Activated CD8-positive, alpha-beta memory T cell treated with anti-CD3 and anti-CD28 coated beads, Interleukin-2, amount 10 ng/mL, durations not matched to agents 7 days and 5 days (primary cell): ENCODE data around the gene STRAP. TPM values are rescaled to one million over a fixed set of nuclear protein-coding genes. Genes with fewer than 3 reads are reported as not detected.

Experiments
- ATAC-seq: fragments of 150-1000 bp; cut with Tn5 transposase; one replicate; pipeline ENCODE4 v1.10.0; 2021; ENCODE audit warnings: moderate library complexity
- CTCF ChIA-PET: fragments of 350-600 bp; sonication (Branson Sonifier 250); formaldehyde crosslinking; loops from one replicate; lab custom pipeline; 2021; ENCODE audit warnings: antibody characterized with exemption; lab: Charles Lee
- DNase-seq: peaks from one replicate; pipeline ENCODE4 v3.0.0-alpha.2; 2020
- H3K27ac Mint-ChIP-seq: one replicate; pipeline ENCODE4 v1.8.0; 2021; ENCODE audit warnings: mild to moderate bottlenecking, mixed read lengths
- H3K27me3 Mint-ChIP-seq: one replicate; pipeline ENCODE4 v1.8.0; 2021; ENCODE audit warnings: mixed read lengths
- H3K36me3 Mint-ChIP-seq: one replicate; pipeline ENCODE4 v1.8.0; 2021; ENCODE audit warnings: mild to moderate bottlenecking, mixed read lengths
- H3K4me1 Mint-ChIP-seq: one replicate; pipeline ENCODE4 v1.8.0; 2021; ENCODE audit warnings: mixed read lengths
- H3K4me3 Mint-ChIP-seq: one replicate; pipeline ENCODE4 v1.8.0; 2021; ENCODE audit warnings: mild to moderate bottlenecking, moderate library complexity, mixed read lengths
- H3K9me3 Mint-ChIP-seq: one replicate; pipeline ENCODE4 v1.8.0; 2022; ENCODE audit warnings: low read depth, mixed read lengths
- total RNA-seq, 2 experiments: library from RNA; stranded (reverse); gene quantifications; one replicate each; pipeline ENCODE4 v1.2.3, GENCODE V29; 2021

Gene STRAP, protein sequence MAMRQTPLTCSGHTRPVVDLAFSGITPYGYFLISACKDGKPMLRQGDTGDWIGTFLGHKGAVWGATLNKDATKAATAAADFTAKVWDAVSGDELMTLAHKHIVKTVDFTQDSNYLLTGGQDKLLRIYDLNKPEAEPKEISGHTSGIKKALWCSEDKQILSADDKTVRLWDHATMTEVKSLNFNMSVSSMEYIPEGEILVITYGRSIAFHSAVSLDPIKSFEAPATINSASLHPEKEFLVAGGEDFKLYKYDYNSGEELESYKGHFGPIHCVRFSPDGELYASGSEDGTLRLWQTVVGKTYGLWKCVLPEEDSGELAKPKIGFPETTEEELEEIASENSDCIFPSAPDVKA
- 10 to 100 TPM; 70.2 to 96.3 TPM for total RNA-seq

DNA sequence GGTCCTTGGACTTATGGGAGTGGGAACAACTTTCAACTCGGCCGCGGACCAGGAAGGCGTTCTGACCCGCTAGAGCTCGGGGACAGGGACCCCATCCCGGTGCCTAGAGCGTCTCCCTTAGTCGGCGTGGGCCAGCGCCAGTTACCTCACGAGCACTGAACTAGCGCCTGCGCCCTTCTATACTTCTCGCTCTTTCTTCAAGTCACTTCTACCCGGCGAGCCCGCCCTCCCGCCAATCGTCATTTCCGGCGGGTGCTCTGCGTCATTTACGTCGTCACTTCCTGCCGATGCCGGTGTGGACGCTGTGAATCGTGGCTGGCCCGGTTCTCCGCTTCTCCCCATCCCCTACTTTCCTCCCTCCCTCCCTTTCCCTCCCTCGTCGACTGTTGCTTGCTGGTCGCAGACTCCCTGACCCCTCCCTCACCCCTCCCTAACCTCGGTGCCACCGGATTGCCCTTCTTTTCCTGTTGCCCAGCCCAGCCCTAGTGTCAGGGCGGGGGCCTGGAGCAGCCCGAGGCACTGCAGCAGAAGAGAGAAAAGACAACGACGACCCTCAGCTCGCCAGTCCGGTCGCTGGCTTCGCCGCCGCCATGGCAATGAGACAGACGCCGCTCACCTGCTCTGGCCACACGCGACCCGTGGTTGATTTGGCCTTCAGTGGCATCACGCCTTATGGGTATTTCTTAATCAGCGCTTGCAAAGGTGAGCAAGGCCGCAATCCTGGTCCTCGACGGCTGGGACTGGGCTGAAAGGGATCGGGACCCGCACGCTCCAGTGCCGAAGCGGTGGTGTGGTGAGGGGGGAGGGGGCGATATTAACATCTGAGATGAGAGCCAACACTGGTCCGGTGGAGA lies at the start of gene STRAP:
STRAP (plus strand) TSS at position 270 of the 854 bp plus-strand sequence; CDS start at position 591, 321 bp downstream.
- CTCF ChIA-PET, result interaction anchor here (0.6 to 3.1 kb wide), 5 partner anchors 16 to 312 kb away, joined by 3 to 16 read pairs (median 3); partner anchors contain the start of gene DERA

DNA sequence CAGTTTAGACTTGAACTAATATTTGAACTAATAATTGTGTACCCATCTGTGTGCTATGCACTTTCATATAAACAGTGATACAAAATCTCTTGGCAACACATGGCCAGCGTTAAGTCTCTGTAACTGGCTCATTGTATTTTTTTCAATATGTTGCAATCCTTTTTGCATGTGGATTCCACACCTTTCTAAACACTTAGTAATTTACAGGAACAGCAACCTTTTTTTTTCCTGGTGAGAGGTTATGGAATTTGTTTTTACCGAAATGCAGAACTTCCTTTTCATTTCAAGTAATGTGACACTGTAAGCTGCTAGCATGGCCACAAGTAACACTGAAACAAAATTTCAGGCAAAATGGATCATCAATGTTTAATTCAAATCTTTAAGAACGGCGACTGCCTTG lies 47.6 kb upstream of the STRAP start:
- Mint-ChIP-seq H3K9me3 (no peaks in the 10 kb centered on the region), H3K27me3 (peaks cover 17% of the 10 kb centered on the region), H3K27ac (no peak overlapping the region), H3K4me1 (no peaks in the 10 kb centered on the region), H3K4me3 (no peak overlapping the region), H3K36me3 (no peaks in the 10 kb centered on the region)
- ATAC-seq (no peak), DNase-seq (no peak)
- CTCF ChIA-PET, result no interaction called here

More for the DNA sequence above, at the start of gene STRAP:
- DNase-seq, result peak; percentile 97
- H3K36me3 Mint-ChIP-seq, result peaks cover 28% of the 10 kb centered on the region
- peak within 1 kb of the TSS; percentile 98 for H3K4me3 Mint-ChIP-seq
- H3K27me3 Mint-ChIP-seq, result no peaks in the 10 kb centered on the region
- H3K27ac Mint-ChIP-seq, result peak within 1 kb of the TSS; percentile 99
- no peaks in the 10 kb centered on the region for H3K9me3 Mint-ChIP-seq
- H3K4me1 Mint-ChIP-seq, result peaks cover 48% of the 10 kb centered on the region
- peak; percentile 95 for ATAC-seq

DNA sequence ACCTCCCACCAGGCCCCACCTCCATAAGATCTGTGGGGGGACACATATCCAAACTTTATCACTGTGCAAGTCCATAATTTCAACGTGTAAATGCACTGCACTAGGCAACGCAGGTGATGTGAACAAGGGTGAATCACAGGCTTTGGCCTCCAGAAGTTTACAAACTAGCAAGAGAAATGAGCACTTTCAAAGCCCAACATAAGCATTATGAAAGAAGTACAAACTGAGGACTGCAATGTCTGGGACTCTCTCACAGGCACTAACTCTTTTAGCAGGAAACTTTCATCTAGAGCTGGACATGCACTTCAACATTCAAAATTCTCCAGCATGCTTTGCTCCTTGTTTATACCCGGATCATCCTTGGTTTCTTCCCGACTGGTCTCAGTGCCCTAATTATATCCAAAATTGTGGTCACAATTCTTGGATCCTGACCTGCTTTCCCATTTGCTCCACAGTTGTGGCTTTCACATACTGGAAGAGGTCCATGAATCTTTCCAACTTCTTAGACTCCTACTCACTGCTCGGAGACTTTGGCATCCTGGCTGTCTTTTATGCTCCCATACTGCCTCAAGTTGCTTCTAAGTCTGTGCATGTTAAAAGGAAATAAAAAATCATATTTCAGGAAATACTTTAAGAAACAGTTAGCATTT lies 44.9 kb upstream of the STRAP start:
- Mint-ChIP-seq H3K27me3 (peaks cover 15% of the 10 kb centered on the region), H3K4me1 (no peaks in the 10 kb centered on the region), H3K36me3 (no peaks in the 10 kb centered on the region), H3K4me3 (no peak overlapping the region), H3K9me3 (no peaks in the 10 kb centered on the region), H3K27ac (no peak overlapping the region)
- DNase-seq (no peak), ATAC-seq (no peak)
- CTCF ChIA-PET, result no interaction called here

DNA sequence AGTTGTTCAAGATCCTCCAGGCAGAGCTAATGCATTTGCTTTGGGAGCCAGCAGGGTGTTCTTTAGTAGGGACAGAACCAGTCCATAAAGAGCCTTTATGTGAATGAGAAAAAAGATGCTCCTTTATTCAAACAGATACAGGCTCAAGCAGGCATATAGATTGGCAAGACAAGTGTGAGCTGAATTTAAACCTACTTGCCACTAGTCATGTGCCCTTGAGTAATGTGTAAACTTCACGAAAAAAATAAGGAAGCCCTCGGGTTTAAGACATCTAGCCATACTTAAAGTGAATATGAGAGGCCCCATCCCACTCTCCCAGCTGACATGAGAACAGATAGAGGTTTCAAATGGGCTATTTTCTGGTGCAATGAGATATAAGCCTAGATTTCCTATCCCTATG lies 43.1 kb upstream of the STRAP start:
- H3K9me3 Mint-ChIP-seq, result no peaks in the 10 kb centered on the region
- no peaks in the 10 kb centered on the region for H3K4me1 Mint-ChIP-seq
- peaks cover 15% of the 10 kb centered on the region for H3K27me3 Mint-ChIP-seq
- no peak overlapping the region for H3K4me3 Mint-ChIP-seq
- DNase-seq, result no peak
- ATAC-seq, result no peak
- H3K36me3 Mint-ChIP-seq, result no peaks in the 10 kb centered on the region
- CTCF ChIA-PET, result interaction anchor here (1.2 kb wide), 1 partner anchor 99 kb away, joined by 3 read pairs; no protein-coding TSS in a partner anchor
- H3K27ac Mint-ChIP-seq, result no peak overlapping the region

DNA sequence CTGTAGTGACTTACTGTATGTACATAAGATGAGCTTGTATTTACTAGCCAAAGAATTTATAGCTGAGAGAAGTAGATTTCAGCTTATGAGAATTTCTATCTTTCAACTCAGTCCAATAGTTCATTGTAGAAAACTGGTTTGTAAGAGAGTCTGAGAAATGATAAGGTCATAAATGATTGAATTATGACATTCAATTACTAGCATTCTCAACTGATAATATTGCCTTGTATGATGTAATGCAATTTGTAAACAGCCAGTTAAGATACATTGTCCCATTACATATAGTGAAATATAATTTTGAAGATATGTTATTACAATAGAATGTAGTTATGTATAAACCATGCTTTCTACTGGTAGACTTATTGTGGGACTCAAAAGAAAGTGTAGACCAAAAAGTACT lies 42.5 kb upstream of the STRAP start:
- Mint-ChIP-seq H3K27ac (no peak overlapping the region), H3K36me3 (no peaks in the 10 kb centered on the region), H3K27me3 (peaks cover 15% of the 10 kb centered on the region), H3K9me3 (no peaks in the 10 kb centered on the region), H3K4me3 (no peak overlapping the region), H3K4me1 (no peaks in the 10 kb centered on the region)
- DNase-seq, result no peak
- CTCF ChIA-PET, result interaction anchor here (1.2 kb wide), 1 partner anchor 98 kb away, joined by 3 read pairs; no protein-coding TSS in a partner anchor
- no peak for ATAC-seq

DNA sequence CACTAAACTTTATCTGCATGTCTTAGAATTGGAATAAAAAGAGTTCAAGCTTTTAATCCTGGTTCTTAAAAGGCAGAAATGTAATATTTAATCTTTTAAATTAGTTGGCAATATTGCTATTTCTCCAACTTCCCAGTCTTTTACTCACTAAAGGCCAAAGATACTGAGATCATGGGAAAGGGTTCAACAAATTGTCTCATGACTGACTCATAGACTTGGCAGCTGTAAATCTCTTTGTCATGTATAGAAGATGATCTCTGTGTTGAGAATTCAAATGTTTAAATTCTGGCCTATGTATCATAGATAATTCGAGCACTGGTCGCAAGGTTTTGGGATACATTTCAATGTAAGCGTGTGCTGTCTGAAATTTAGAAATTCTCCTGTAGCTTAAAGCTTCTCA lies 40.1 kb upstream of the STRAP start:
- Mint-ChIP-seq H3K36me3 (no peaks in the 10 kb centered on the region), H3K27me3 (peaks cover 18% of the 10 kb centered on the region), H3K4me3 (no peak overlapping the region), H3K27ac (no peak overlapping the region), H3K4me1 (no peaks in the 10 kb centered on the region), H3K9me3 (no peaks in the 10 kb centered on the region)
- ATAC-seq (no peak), DNase-seq (no peak)
- CTCF ChIA-PET, result interaction anchor here (0.8 kb wide), 1 partner anchor 15 kb away, joined by 5 read pairs; no protein-coding TSS in a partner anchor

DNA sequence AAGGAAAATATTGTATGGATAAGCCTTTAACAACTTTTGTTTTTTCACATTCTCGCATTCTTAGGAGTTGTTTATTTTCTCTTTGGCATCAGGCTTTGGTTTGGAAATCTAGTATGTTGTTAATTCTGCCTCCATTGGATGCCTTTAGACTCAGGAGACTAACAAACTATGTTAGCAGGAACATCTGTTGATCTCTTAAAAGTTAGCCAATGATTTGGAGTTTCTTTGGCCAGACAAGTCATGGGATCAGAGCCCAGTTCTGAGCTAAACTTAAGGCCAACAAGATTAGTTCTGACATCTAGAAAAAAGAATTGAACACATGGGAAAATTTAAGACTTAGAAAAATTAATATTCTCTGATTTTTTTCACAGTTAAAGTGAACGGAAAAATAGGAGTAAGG lies 35.3 kb upstream of the STRAP start:
- peaks cover 9% of the 10 kb centered on the region for H3K27me3 Mint-ChIP-seq
- CTCF ChIA-PET, result no interaction called here
- no peaks in the 10 kb centered on the region for H3K36me3 Mint-ChIP-seq
- ATAC-seq (no peak), DNase-seq (no peak)
- no peaks in the 10 kb centered on the region for H3K9me3 Mint-ChIP-seq
- H3K27ac Mint-ChIP-seq, result no peak overlapping the region
- H3K4me1 Mint-ChIP-seq, result no peaks in the 10 kb centered on the region
- H3K4me3 Mint-ChIP-seq, result no peak overlapping the region

DNA sequence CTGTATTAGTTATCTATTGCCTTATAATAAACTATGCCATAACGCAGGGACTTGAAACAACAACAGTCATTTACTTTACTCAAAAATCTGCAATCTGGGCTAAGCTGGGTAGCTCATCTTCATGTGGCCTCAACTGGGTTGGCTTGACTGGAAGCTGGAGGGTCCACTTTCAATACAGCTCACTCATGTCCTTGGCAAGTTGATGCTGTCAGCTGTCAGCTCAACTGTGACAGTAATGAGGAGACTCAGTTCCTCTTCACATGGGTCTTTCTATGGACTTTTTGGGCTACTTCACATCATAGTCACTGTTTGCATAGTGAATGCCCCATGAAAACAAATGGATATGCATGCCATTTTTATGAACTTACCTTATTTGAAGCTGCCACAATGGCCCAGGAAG lies 33.6 kb upstream of the STRAP start:
- H3K9me3 Mint-ChIP-seq, result no peaks in the 10 kb centered on the region
- H3K4me3 Mint-ChIP-seq, result no peak overlapping the region
- H3K36me3 Mint-ChIP-seq, result no peaks in the 10 kb centered on the region
- ATAC-seq (no peak), DNase-seq (no peak)
- peaks cover 9% of the 10 kb centered on the region for H3K27me3 Mint-ChIP-seq
- CTCF ChIA-PET, result interaction anchor here (1.4 to 1.8 kb wide), 2 partner anchors 258 to 264 kb away, joined by 4 read pairs; no protein-coding TSS in a partner anchor
- H3K4me1 Mint-ChIP-seq, result no peaks in the 10 kb centered on the region
- no peak overlapping the region for H3K27ac Mint-ChIP-seq

DNA sequence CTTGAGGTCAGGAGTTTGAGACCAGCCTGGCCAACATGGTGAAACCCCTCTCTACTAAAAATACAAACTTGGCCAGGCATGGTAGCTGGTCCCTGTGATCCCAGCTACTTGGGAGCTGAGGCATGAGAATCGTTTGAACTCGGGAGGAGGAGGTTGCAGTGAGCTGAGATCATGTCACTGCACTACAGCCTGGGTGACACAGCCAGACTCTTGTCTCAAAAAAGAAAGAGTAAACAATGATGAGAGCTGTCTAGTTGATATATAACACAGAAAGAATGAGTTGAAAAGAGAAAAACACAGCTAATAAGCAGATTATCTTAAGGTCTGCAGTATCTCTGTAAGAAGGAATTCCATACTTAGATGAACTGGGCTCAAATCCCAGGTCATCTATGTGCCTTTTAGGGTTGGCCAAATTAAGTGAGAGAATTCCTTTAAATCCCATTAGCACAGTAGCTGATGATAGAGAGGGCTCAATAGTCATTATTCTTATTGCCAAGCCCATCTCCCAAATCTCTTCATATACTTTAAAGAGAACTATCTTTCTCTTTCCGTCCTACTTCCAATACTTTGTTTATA lies 31.1 kb upstream of the STRAP start:
- DNase-seq (no peak), ATAC-seq (no peak)
- Mint-ChIP-seq H3K4me1 (no peaks in the 10 kb centered on the region), H3K9me3 (no peaks in the 10 kb centered on the region), H3K4me3 (no peak overlapping the region), H3K36me3 (no peaks in the 10 kb centered on the region), H3K27me3 (peaks cover 12% of the 10 kb centered on the region), H3K27ac (no peak overlapping the region)
- CTCF ChIA-PET, result no interaction called here

DNA sequence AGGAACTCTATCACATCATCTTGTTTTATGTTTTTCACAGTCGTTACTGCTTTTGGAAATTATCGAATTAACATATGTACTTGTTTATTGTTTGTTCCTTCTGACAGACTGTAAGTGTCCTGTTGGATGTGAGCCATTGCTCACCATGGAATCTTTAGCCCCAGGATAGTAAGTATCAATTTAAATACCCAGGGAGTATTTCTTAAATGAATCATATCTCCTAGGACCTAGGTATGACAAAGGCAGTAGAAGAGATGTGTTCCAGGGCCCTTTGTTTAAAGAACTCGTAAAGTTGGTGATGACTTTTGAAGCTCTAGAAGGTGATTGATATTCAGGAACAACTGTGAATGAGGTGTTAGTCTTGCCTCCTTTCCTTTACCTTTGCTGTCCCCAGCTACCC lies 30.3 kb upstream of the STRAP start:
- CTCF ChIA-PET, result no interaction called here
- Mint-ChIP-seq H3K9me3 (no peaks in the 10 kb centered on the region), H3K36me3 (no peaks in the 10 kb centered on the region), H3K4me3 (no peak overlapping the region), H3K4me1 (no peaks in the 10 kb centered on the region), H3K27me3 (peaks cover 12% of the 10 kb centered on the region), H3K27ac (no peak overlapping the region)
- ATAC-seq (no peak), DNase-seq (no peak)

DNA sequence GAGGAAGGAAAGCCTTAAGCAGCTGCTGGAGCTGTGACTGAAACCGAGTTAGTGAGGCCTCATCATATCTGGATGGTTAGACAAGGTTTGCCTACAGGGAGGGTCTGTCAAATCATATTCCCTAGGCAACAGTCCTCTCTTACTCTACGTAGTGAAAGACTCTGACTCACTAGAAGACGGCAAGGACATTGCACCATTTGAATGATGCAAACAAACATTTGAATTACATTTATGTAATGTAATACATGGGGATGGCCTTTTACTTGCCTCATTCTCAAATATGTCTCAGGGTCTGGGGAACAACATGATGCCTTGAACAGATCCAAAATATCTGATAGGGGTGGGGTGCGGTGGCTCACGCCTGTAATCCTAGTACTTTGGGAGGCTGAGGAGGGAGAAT lies 29.8 kb upstream of the STRAP start:
- Mint-ChIP-seq H3K36me3 (no peaks in the 10 kb centered on the region), H3K27me3 (peaks cover 12% of the 10 kb centered on the region), H3K9me3 (no peaks in the 10 kb centered on the region), H3K4me1 (no peaks in the 10 kb centered on the region), H3K4me3 (no peak overlapping the region), H3K27ac (no peak overlapping the region)
- ATAC-seq (no peak), DNase-seq (no peak)
- CTCF ChIA-PET, result interaction anchor here (6.9 kb wide), 1 partner anchor 265 kb away, joined by 92 read pairs; no protein-coding TSS in a partner anchor

DNA sequence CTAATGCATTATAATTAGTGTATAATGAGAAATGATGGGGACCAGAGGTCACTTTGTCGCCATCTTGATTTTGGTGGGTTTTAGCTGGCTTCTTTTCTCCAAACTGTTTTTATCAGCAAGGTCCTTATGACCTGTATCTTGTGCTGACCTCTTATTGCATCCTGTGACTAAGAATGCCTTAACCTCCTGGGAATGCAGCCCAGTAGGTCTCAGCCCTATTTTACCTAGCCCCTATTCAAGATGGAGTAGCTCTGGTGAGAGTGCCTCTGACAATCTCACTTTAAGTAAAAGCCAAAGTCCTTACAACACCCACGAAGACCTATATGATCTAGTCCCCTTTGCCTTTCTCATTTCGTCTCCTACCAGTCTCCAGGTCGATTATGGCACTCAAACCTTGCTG lies 28.3 kb upstream of the STRAP start:
- no peak for ATAC-seq
- H3K27me3 Mint-ChIP-seq, result peaks cover 19% of the 10 kb centered on the region
- CTCF ChIA-PET, result interaction anchor here (6.9 kb wide), 1 partner anchor 266 kb away, joined by 92 read pairs; no protein-coding TSS in a partner anchor
- DNase-seq, result no peak
- H3K27ac Mint-ChIP-seq, result no peak overlapping the region
- H3K36me3 Mint-ChIP-seq, result no peaks in the 10 kb centered on the region
- H3K4me3 Mint-ChIP-seq, result no peak overlapping the region
- H3K4me1 Mint-ChIP-seq, result no peaks in the 10 kb centered on the region
- H3K9me3 Mint-ChIP-seq, result no peaks in the 10 kb centered on the region

DNA sequence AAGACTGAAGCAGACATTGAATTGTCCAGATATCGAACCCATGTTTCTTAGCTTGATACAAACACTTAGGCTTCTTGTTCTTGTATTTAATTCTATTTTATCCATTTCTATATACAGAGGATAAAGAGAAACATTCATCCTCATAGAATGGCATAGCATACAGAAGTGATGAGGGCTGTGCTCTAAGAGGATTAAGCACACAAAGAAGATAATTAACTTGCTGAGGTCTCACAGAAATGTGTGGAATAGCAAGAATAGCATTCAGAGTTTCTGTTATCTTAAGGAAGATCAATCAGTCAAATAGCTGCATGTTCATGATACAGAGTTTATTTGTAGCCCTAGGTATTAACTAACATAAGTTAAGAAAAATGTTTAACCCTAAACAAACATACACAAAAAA lies 27.3 kb upstream of the STRAP start:
- peaks cover 30% of the 10 kb centered on the region for H3K27me3 Mint-ChIP-seq
- no peaks in the 10 kb centered on the region for H3K9me3 Mint-ChIP-seq
- CTCF ChIA-PET, result interaction anchor here (0.6 to 6.9 kb wide), 6 partner anchors 10 to 436 kb away, joined by 3 to 92 read pairs (median 3); partner anchors contain the start of gene DERA
- no peaks in the 10 kb centered on the region for H3K36me3 Mint-ChIP-seq
- DNase-seq (no peak), ATAC-seq (no peak)
- no peaks in the 10 kb centered on the region for H3K4me1 Mint-ChIP-seq
- H3K4me3 Mint-ChIP-seq, result no peak overlapping the region
- H3K27ac Mint-ChIP-seq, result no peak overlapping the region
